H1 (cell line): Measurements from ENCODE around the gene AHRR. TPM values are rescaled to one million over a fixed set of nuclear protein-coding genes. Genes with fewer than 3 reads are reported as not detected.

Experiments used
- CTCF ChIA-PET: fragments of 300-600 bp; sonication (Branson Sonifier 250); formaldehyde crosslinking; loops from one replicate; lab custom pipeline; 2021; ENCODE audit not compliant: partially characterized antibody; lab: Charles Lee
- POLR2A ChIA-PET: fragments of 300-600 bp; sonication (Branson Sonifier 250); formaldehyde crosslinking; loops from one replicate; lab custom pipeline; 2021; ENCODE audit warnings: inconsistent platforms; ENCODE audit not compliant: partially characterized antibody; lab: Charles Lee
- DNase-seq, 2 experiments: peaks; one replicate each; pipeline versions ENCODE4 v3.0.0 to v3.0.0-alpha.2; 2010 to 2022; ENCODE audit warnings: low spot score in 2 of 2, low read depth in 1 of 2, mixed read lengths in 1 of 2
- FAIRE-seq: peaks from 2 replicates; lab custom pipeline; 2011; peaks lifted over from hg19 to GRCh38; lab: Jason Lieb, UNC
- H2AFZ ChIP-seq: 2 replicates; pipeline ENCODE4 v1.8.1; 2012; ENCODE audit warnings: low read length, inconsistent platforms
- H2AK5ac ChIP-seq: 2 replicates; pipeline ENCODE4 v1.6.1; 2013; ENCODE audit warnings: low read depth, low read length
- H2BK120ac ChIP-seq: replicated peaks from 2 replicates; pipeline ENCODE3; 2013; ENCODE audit warnings: low read depth, low read length, inconsistent platforms
- H2BK12ac ChIP-seq: 2 replicates; pipeline ENCODE4 v1.6.1; 2013; ENCODE audit warnings: low read depth, low read length
- H2BK15ac ChIP-seq: 2 replicates; pipeline ENCODE4 v1.6.1; 2013; ENCODE audit warnings: low read length
- H2BK20ac ChIP-seq: 2 replicates; pipeline ENCODE4 v1.6.1; 2013; ENCODE audit warnings: low read length
- H2BK5ac ChIP-seq: 2 replicates; pipeline ENCODE4 v1.6.1; 2013; ENCODE audit warnings: low read depth, low read length
- H3K14ac ChIP-seq: 2 replicates; pipeline ENCODE4 v1.6.1; 2013; ENCODE audit warnings: inconsistent platforms; ENCODE audit not compliant: insufficient read length
- H3K18ac ChIP-seq: 2 replicates; pipeline ENCODE4 v1.6.1; 2013; ENCODE audit warnings: low read length; ENCODE audit errors: extremely low read depth
- H3K23ac ChIP-seq: 2 replicates; pipeline ENCODE4 v1.6.1; 2013; ENCODE audit warnings: inconsistent platforms; ENCODE audit not compliant: insufficient read length
- H3K23me2 ChIP-seq: 2 replicates; pipeline ENCODE4 v1.6.1; 2013; ENCODE audit warnings: low read depth, low read length
- H3K27ac ChIP-seq: 2 replicates; pipeline ENCODE4 v1.6.1; 2011; ENCODE audit warnings: low read depth, low read length, inconsistent platforms
- H3K27me3 ChIP-seq, 4 experiments: replicated peaks in 1 of 4; 1 replicate in 1 of 4; 2 replicates in 3 of 4; pipeline versions ENCODE4 v1.6.1 to v1.8.1; 2011 to 2013; ENCODE audit warnings: low read length in 3 of 4, mild to moderate bottlenecking in 3 of 4, inconsistent platforms in 2 of 4, mixed read lengths in 2 of 4, moderate library complexity in 1 of 4; ENCODE audit not compliant: control insufficient read depth in 3 of 4, insufficient read depth in 3 of 4; ENCODE audit errors: extremely low read depth in 1 of 4
- H3K36me3 ChIP-seq, 4 experiments: 2 replicates each; pipeline versions ENCODE4 v1.6.1 to v1.8.1; 2011 to 2013; ENCODE audit warnings: mild to moderate bottlenecking in 4 of 4, low read length in 3 of 4, moderate library complexity in 2 of 4, control low read depth in 1 of 4, inconsistent platforms in 1 of 4; ENCODE audit not compliant: insufficient read depth in 4 of 4, control insufficient read depth in 2 of 4
- H3K4ac ChIP-seq: replicated peaks from 2 replicates; pipeline ENCODE3; 2013; ENCODE audit warnings: low read length, low read depth, mixed read lengths, inconsistent platforms; ENCODE audit not compliant: insufficient read length
- H3K4me1 ChIP-seq, 4 experiments: replicated peaks in 1 of 4; 1 replicate in 1 of 4; 2 replicates in 3 of 4; pipeline versions ENCODE4 v1.6.1 to v1.8.1; 2011 to 2013; ENCODE audit warnings: low read length in 3 of 4, inconsistent platforms in 2 of 4, mixed read lengths in 1 of 4; ENCODE audit not compliant: insufficient read depth in 4 of 4, control insufficient read depth in 3 of 4
- H3K4me2 ChIP-seq, 2 experiments: 2 replicates each; pipeline versions ENCODE4 v1.6.1 to v1.8.1; 2011 to 2013; ENCODE audit warnings: low read depth in 2 of 2, low read length in 2 of 2, control low read depth in 1 of 2, inconsistent platforms in 1 of 2, mild to moderate bottlenecking in 1 of 2; ENCODE audit not compliant: insufficient read depth in 1 of 2
- H3K4me3 ChIP-seq, 4 experiments: fragments of 200-600, 300-600 bp in 1 of 4; sonication (generic), shearing (Covaris generic), sonication (Bioruptor Twin) in 1 of 4; 2 replicates each; pipeline versions ENCODE4 v1.5.1 to v1.8.1; 2011 to 2016; ENCODE audit warnings: low read length in 4 of 4, low read depth in 3 of 4, control low read depth in 2 of 4, inconsistent platforms in 2 of 4, mild to moderate bottlenecking in 2 of 4, mixed read lengths in 1 of 4, moderate library complexity in 1 of 4; ENCODE audit not compliant: insufficient read depth in 2 of 4; ENCODE audit errors: extremely low read depth in 1 of 4
- H3K56ac ChIP-seq: replicated peaks from 2 replicates; pipeline ENCODE3; 2013; ENCODE audit warnings: low read depth, mild to moderate bottlenecking, mixed read lengths, low read length, inconsistent platforms; ENCODE audit not compliant: insufficient read length
- H3K79me1 ChIP-seq: 2 replicates; pipeline ENCODE4 v1.6.1; 2013; ENCODE audit warnings: low read depth, low read length, control low read depth
- H3K79me2 ChIP-seq, 2 experiments: 2 replicates each; pipeline versions ENCODE4 v1.6.1 to v1.8.1; 2012 to 2013; ENCODE audit warnings: low read length in 2 of 2, mild to moderate bottlenecking in 2 of 2, inconsistent platforms in 1 of 2; ENCODE audit not compliant: insufficient read depth in 2 of 2, control insufficient read depth in 1 of 2
- H3K9ac ChIP-seq, 4 experiments: replicated peaks in 1 of 4; 1 replicate in 1 of 4; 2 replicates in 3 of 4; pipeline versions ENCODE4 v1.6.1 to v1.8.1; 2011 to 2013; ENCODE audit warnings: low read depth in 3 of 4, low read length in 3 of 4, control low read depth in 2 of 4, mild to moderate bottlenecking in 2 of 4, moderate library complexity in 2 of 4, inconsistent platforms in 1 of 4; ENCODE audit errors: extremely low read depth in 1 of 4
- H3K9me3 ChIP-seq, 2 experiments: 2 replicates each; pipeline versions ENCODE4 v1.6.1 to v1.8.1; 2012 to 2013; ENCODE audit warnings: mild to moderate bottlenecking in 2 of 2, moderate library complexity in 2 of 2, control low read depth in 1 of 2, inconsistent platforms in 1 of 2, low read depth in 1 of 2, low read length in 1 of 2, mixed read lengths in 1 of 2; ENCODE audit not compliant: insufficient read depth in 2 of 2
- H4K20me1 ChIP-seq, 2 experiments: replicated peaks in 1 of 2; 2 replicates each; pipeline versions ENCODE3 to v1.8.1; 2011 to 2013; ENCODE audit warnings: inconsistent platforms in 2 of 2, low read length in 2 of 2, mild to moderate bottlenecking in 1 of 2; ENCODE audit not compliant: insufficient read depth in 2 of 2, control insufficient read depth in 1 of 2
- H4K5ac ChIP-seq: 2 replicates; pipeline ENCODE4 v1.6.1; 2013; ENCODE audit warnings: low read length, low read depth, mixed read lengths, inconsistent platforms; ENCODE audit not compliant: insufficient read length
- H4K8ac ChIP-seq: 2 replicates; pipeline ENCODE4 v1.8.0; 2013; ENCODE audit warnings: mild to moderate bottlenecking, moderate library complexity, low read length, inconsistent platforms; ENCODE audit not compliant: insufficient read depth; ENCODE audit errors: extremely low read depth
- H4K91ac ChIP-seq: replicated peaks from 2 replicates; pipeline ENCODE3; 2013; ENCODE audit warnings: low read length, mixed read lengths, inconsistent platforms; ENCODE audit not compliant: insufficient read length
- BACH1 ChIP-seq: IDR thresholded peaks from 2 replicates; pipeline ENCODE4 v1.6.1; 2012; ENCODE audit warnings: low read length, improper control_type of control experiment
- CBX8 ChIP-seq: fragments of 300-800, 300-1000 bp; sonication (generic); IDR thresholded peaks from 2 replicates; pipeline ENCODE4 v1.7.1; 2016; ENCODE audit warnings: low read depth, low read length, borderline replicate concordance
- CTBP2 ChIP-seq: IDR thresholded peaks from 2 replicates; pipeline ENCODE4 v1.7.0; 2011; ENCODE audit warnings: borderline replicate concordance, mild to moderate bottlenecking, moderate library complexity, mixed read lengths, low read length; ENCODE audit not compliant: insufficient read depth, insufficient read length
- FOSL1 ChIP-seq: IDR thresholded peaks from 2 replicates; pipeline ENCODE4 v1.6.1; 2011; ENCODE audit warnings: mild to moderate bottlenecking, low read depth, low read length, moderate library complexity; ENCODE audit not compliant: insufficient read depth
- GABPA ChIP-seq: IDR thresholded peaks from 2 replicates; pipeline ENCODE4 v1.6.1; 2011; ENCODE audit warnings: mild to moderate bottlenecking, low read length, moderate library complexity, borderline replicate concordance; ENCODE audit not compliant: insufficient read depth
- JUN ChIP-seq: IDR thresholded peaks from 2 replicates; pipeline ENCODE4 v1.6.1; 2011; ENCODE audit warnings: low read depth, mild to moderate bottlenecking, improper control_type of control experiment, low read length
- MAX ChIP-seq: IDR thresholded peaks from 2 replicates; pipeline ENCODE4 v1.6.1; 2012; ENCODE audit warnings: inconsistent platforms
- RXRA ChIP-seq: IDR thresholded peaks from 2 replicates; pipeline ENCODE4 v1.6.1; 2011; ENCODE audit warnings: low read depth, mild to moderate bottlenecking, low read length, moderate library complexity; ENCODE audit not compliant: insufficient read depth
- SIRT6 ChIP-seq: IDR thresholded peaks from one replicate; pipeline ENCODE4 v1.7.1; 2012; ENCODE audit warnings: low read length, inconsistent platforms
- SRF ChIP-seq: IDR thresholded peaks from 2 replicates; pipeline ENCODE4 v1.6.1; 2011; ENCODE audit warnings: mild to moderate bottlenecking, low read depth, low read length, moderate library complexity
- TAF1 ChIP-seq: IDR thresholded peaks from 2 replicates; pipeline ENCODE4 v1.6.1; 2011; ENCODE audit warnings: mild to moderate bottlenecking, low read depth, low read length
- WGBS, 2 experiments: shearing (Covaris generic) in 1 of 2; methylation state at CpG; one replicate each; pipeline versions ENCODE4 v1.1.6 to v1.1.7; 2013 to 2015; ENCODE audit warnings: low lambda C conversion rate in 2 of 2, mixed read lengths in 2 of 2, inconsistent platforms in 1 of 2, low coverage in 1 of 2, missing lambda C conversion rate in 1 of 2; ENCODE audit not compliant: insufficient replicate concordance in 2 of 2, insufficient coverage in 1 of 2, insufficient read length in 1 of 2; ENCODE audit errors: extremely low coverage in 1 of 2, missing lambda C conversion rate in 1 of 2; 5-methylcytosine and 5-hydroxymethylcytosine counted together
- polyA plus RNA-seq, 7 experiments: library from polyadenylated mRNA; depleted of rRNA in 3 of 7; stranded (reverse) in 5 of 7; unstranded in 2 of 7; fragments of >200 nt in 5 of 7; fragments of 200-250 nt in 2 of 7; gene quantifications; 1 replicate in 5 of 7; 2 replicates in 1 of 7; 4 replicates in 1 of 7; pipeline versions ENCODE4 v1.2.1 to v1.2.3, GENCODE V29; 2011 to 2013; ENCODE audit warnings: missing spikeins in 2 of 7, mixed read lengths in 2 of 7
- total RNA-seq: library from RNA; stranded (reverse); fragmentation: NEBNext Ultra II Directional; extraction: Animal tissue kit (Norgen Biotek cat#: 25700); gene quantifications from 2 replicates; pipeline ENCODE4 v1.2.1, GENCODE V29; 2021

The AHRR gene
- total and polyA plus RNA-seq, 2 of the 8 experiments (the other 6 are each of a cell fraction or from before 2014, with no cell fraction given), result 0.41 to 0.80 TPM

- CTCF ChIA-PET, result interaction anchor here (0.5 to 2.0 kb wide), 6 partner anchors 8 to 62 kb away, joined by 3 to 10 read pairs (median 4); no protein-coding TSS in a partner anchor
- TF ChIP-seq MAX (no peak), RXRA (no peak), TAF1 (no peak), FOSL1 (no peak), GABPA (no peak), CBX8 (no peak), SIRT6 (no peak), SRF (no peak), CTBP2 (no peak), JUN (no peak), BACH1 (no peak)
Measured at GRCh38 chr5:368183-369084, 46.9 kb downstream of the AHRR start.

More at GRCh38 chr5:368183-369084, 46.9 kb downstream of the AHRR start:
- no peaks in the 10 kb centered on the region for H3K9me3 ChIP-seq
- FAIRE-seq (no peak), DNase-seq (peak in 1 of 2 experiments; percentile 27)
- H4K20me1 ChIP-seq, result no peaks in the 10 kb centered on the region
- H3K4ac ChIP-seq, result no peak overlapping the region
- H2AK5ac ChIP-seq, result no peak overlapping the region
- H3K27ac ChIP-seq, result no peak overlapping the region
- WGBS, 2 experiments, result 87% methylated on average over 26 of the region's 26 CpGs; no CpG with 5 or more reads in 1 of the 2 experiments
- H2AFZ ChIP-seq, result no peak overlapping the region
- H3K14ac ChIP-seq, result no peak overlapping the region
- no peaks in the 10 kb centered on the region for H3K79me2 ChIP-seq
- H3K56ac ChIP-seq, result no peak overlapping the region
- H4K91ac ChIP-seq, result no peak overlapping the region
- no peak overlapping the region for H2BK20ac ChIP-seq
- H4K8ac ChIP-seq, result no peak overlapping the region; the same call in 1 of the 2 replicates
- H3K79me1 ChIP-seq, result no peaks in the 10 kb centered on the region
- H4K5ac ChIP-seq, result no peak overlapping the region
- H3K23me2 ChIP-seq, result peaks cover 3% of the 10 kb centered on the region; the same call in 1 of the 2 replicates
- no peak overlapping the region for H3K23ac ChIP-seq
- H3K4me1 ChIP-seq, result peaks cover 0 to 9% (median 5%) of the 10 kb centered on the region in 4 experiments; a peak in 5 of 7 replicates
- no peak overlapping the region for H3K9ac ChIP-seq
- H2BK12ac ChIP-seq, result no peak overlapping the region
- H3K18ac ChIP-seq, result no peak overlapping the region
- H3K4me2 ChIP-seq, result no peak overlapping the region
- peaks cover 0 to 8% (median under 1%) of the 10 kb centered on the region in 4 experiments; a peak in 2 of 7 replicates for H3K27me3 ChIP-seq
- no peak overlapping the region for H3K4me3 ChIP-seq
- no peaks in the 10 kb centered on the region for H3K36me3 ChIP-seq
- no peak overlapping the region for H2BK5ac ChIP-seq
- no peak overlapping the region for H2BK120ac ChIP-seq
- POLR2A ChIA-PET, result interaction anchor here (1.2 kb wide), 1 partner anchor 11 kb away, joined by 3 read pairs; no protein-coding TSS in a partner anchor
- H2BK15ac ChIP-seq, result no peak overlapping the region
